NCI-H1048 (cell line): ENCODE results near the gene PDIA5.

Experiments used
- DNase-seq: peaks from one replicate; lab custom pipeline; 2025; lab: John Stamatoyannopoulos, UW

The PDIA5 gene

DNA sequence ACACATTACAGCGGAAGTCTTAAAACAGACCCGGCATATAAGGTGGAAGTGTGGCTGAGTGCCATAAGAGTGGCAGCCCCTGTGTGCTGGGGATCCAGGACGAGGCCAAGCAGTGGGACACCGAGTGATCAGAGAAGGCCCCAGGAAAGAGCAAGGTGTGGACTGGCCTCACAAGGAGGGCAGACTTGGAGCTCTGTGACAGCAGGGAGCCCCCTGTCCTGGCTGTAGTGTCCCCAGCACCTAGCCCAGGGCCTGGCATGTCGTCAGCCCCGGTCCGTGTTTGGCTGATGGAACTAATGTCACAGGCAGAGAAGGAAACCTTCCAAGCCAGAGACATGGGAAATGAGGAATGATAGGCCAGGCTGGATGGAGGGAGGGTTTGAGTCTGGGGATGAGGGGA lies 4.8 kb downstream of the PDIA5 start:
- DNase-seq, result no peak

DNA sequence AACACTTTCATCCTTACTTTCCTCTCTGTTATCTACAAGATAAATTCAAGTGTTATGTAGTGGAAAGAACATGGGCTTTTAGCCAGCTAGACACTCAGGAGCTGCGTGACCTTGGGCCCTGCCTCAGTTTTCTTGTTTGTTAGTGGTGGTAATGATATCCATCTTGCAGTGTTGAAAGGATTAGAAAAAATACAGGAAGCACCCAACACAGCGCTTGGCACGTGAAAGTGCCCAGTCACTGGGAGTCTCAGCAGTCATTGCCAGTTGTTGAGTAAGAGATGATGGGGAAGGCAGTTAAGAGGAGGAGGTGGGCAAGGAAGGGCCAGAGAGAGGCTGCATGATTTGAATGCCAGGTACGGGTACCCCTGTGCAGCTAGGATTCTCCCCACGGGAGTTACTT lies 5.3 kb downstream of the PDIA5 start:
- no peak for DNase-seq

DNA sequence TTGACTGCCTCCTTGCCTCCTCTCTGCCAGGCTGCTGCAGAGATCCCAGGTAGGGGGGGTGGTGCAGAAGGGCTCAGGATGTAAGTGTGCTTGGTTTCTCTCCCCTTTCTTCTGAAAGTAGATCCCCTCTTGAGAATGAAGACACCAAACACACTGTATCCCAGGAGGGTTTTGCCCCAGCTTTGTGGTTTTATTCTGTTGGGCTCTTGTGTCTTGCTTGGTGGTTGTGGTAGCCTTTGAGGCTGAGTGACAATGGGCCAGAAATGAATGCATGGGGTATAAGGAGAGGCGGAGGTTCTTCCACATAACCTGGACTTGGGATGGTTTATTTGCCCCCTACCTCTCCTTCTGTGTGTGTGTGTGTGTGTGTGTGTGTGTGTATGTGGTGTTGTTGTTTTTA lies 5.7 kb downstream of the PDIA5 start:
- DNase-seq, result no peak

DNA sequence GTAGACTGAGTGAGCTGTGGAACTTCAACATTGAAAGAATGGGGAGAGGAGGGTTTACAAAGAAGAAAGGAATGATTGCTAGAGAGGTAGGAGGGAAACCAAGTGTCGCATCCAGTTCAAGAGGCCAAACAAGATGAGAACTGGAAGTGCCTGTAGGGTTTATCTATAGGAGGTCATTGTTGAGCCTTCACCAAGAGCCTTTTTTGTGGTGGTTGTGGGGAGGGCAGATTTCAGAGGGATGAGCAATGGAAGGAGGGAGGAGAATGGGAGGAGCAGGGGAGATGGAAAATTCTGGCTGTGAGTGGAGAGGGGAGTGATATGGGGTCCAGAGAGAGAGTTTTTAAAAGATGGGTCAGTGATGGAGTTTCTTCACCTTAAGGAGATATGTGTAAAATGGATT lies 8.5 kb downstream of the PDIA5 start:
- no peak for DNase-seq

DNA sequence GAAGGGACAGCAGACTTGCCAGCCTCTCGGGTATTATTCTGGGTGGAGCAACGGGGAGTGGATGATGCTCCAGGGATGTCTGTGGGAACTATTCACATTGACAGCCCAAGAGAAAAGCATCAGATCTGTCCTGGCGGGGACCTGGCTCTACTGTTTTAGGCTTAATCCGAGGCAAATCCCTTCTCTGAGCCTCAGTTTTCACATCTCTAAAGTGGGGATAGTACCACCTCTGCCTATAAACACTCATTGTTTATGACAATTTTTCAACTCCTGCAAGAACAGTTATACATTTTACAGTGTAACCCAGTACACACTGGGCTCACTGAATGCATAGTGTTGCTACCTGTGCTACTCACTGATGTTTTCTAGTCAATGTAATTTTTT lies 9.3 kb downstream of the PDIA5 start:
- no peak for DNase-seq

DNA sequence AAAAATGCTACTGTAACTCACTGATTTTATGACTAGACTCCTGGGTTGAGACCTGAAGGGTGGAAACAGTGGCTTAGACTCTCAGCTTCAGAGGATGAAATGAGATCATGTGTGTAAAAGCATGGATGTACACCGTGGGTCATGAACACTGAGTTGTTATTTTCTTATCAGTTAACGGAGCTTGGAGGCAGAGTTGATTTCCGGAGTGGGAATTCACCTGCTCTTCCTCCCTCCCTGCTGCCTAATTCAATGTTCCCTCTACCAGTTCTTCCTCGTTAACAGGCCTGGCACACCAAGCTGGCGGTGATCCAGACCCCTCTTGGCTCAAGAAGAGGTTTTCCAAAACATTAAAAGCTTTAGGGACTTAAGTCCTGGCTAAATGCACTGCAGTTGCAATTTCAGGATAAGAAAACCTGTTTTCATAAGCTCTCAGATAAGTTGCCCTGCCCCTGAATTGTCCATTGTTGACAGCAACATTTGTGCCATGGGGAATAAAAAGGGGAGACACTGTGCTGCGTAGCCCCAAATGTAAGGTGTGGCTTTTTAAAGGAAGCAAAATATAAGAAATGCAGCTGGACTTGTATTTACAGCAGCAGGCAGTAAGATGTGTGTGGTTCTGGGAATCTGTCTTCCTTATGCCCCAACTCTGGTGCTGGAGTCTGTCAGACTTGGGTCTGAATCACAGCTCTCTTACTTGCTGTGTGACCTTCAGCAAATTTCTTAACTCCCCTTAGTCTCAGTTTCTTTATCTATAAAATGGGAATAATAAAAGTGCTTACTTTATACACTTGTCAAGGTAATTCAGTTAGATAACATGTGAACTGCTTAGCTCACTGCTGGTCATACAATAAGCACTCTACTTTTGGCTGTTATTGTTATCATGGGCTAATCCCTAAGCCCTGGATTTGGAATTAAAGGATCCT lies 9.9 kb downstream of the PDIA5 start:
- peak; percentile 28 for DNase-seq

DNA sequence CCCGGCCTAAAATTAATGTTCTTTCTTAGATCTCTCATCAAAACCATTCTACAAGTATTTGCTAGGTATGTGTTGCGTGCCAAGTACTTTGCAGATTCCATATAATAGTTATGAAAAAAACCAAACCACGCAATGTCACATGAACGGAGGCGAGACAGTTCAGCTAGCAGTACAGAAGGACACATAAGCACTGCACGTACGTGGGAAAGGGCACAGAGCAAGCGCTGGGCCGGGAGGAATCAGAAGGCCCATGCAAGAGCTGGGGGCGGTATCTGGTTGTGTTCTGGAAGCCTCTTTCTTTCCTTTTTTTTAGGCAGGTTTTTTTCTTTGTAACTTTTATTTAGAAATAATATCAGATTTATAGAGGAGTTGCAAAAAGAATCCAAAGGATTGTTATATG lies 11.3 kb downstream of the PDIA5 start:
- no peak for DNase-seq

DNA sequence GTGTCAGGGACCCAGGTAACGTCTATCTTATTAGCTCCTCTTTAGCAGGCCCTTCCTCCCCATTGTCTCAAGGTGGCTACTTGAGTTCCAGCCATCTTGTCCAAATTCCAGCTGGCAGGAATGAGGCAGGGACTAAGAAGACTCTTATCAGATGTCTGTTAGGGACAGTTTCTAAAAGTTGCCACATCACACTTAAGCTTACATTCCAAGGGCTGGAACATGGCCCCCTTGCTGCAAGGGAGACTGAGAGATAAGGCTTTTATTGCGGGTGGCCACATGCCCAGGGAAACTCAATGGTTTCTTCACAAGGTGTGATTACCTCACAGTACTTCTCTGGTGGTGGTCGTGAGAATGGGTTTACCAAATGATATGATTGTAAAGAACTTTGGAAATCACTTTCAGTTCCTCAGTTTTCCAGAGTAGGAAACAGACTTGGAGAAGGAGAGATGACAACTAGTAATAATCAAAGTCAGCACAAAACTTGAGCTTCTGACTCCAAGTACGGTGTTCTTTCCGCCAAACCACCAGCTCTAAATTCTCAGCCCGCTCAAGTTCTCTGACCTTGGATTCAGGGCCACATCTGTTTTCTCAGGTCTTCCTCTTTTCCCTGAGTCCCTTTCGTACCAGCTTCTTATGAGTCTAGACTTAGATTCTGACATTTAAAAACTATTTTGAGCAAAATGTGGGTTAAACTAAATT lies 14.2 kb downstream of the PDIA5 start:
- DNase-seq, result no peak

DNA sequence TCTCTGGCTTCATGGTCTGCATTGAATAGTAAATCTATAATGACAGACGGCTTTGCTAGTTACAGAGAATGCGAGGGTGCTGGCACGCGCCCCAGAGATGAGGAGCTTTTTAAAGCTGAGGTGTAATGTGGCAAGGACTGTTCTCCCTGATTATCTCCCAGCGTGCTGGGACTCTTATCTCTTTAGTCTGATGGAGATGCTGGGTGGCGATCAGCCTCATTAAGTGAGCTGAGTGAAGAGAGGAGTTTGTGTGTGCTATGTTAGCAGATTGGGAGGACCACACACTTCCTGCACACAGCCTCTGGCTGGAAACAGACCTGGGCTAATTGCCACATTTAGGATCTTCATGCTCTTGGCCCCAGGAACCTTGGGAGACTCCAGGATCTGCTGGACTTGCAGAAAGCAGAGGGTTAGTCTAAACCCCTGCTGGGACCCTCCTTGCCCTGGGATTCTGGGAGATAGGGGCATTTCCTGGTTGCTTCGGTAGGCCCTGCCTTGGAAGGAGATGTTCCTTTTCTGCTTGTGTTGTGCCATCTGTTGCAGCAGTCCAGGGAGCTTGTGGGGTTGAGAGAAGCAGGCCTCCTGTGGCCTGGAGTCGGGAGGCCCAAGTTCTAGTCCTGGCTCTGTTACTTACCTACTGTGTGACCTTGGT lies 15.0 kb downstream of the PDIA5 start:
- no peak for DNase-seq

DNA sequence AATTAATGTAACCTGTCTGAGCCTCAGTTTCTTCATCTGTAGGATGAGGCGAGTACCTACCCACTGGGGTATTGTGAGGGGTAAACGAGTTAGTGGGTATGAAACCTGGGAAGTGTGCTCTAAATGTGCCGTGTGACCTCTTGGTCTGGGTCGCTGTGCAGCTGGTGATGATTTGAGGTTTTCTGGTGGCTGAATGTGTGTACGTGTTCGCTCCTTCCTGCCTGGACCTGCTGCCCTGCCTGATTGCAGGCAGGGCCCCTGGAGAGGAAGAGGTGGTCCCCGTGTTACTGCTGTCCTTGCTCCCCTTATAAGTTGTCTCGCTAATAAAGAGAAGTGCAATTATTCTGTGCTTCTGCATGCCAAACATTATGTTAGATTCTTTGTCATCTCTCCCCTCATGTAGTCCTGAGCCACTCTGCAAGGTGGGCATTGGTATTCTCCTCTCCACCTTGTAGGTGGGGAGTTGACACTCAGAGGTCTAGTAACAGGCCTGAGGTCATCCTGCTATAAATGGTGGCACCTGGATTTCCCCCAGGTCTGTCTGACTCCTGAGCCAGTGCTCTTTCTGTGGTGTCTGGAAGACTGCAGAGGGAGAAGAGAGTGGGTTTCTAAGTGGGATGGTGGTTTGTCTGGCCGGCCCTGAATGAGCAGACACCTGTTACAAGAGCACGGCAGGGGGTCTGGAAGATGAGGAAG lies 15.7 kb downstream of the PDIA5 start:
- no peak for DNase-seq

DNA sequence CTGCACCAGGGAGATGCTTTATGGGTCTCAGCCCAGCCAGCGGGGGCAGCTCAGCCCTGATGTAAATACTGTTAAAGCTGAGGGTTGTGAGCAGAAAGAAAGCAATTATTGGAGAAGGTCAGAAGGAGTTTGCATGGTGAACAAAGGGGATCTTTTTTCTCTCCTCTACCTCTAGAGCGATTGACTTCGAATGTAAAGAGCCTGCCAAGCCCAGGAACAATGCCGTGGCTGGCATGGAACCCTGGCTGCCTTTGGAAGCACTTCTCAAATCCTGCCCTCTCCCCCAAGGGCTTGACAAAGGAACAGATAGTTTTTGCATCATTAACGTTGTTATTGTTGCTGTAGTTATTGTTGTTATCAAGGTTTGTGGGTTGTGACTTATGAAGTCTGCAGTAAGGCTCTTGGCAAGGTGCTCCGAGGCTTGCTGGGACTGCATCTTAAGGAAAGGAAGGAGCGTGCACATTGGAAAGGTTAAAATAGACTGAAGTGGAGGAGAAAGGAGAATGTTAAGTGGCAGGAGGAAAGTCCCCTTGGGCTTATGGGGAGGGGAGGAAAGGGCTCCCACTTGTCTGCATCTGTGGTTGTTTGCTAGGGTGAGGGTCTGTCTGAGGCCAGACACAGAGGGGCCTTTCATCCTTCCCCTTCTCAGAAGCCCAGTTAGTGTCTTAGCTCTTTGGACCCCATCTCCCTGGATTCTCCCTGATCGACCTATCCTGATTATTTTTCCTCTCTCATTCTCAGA lies 16.7 kb downstream of the PDIA5 start:
- no peak for DNase-seq

DNA sequence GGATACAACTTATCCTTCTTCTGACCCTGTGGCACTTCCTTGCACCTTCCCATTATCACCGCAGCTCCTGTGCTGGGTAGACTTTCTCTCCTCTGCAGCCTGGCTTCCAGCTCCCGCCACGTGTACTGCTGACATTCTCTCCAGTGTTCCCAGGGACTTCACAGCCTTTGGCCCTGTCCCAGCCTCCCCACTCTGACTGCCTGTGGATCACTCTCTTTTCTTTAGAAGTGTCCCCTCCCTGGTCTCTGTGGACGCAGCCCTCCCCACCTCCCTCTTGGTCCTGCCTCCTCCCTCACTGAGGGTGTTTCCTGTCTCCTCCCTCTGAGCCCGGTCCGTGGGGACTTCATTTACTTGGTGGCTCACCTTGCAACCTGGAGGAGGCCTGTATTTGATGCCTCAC lies 17.4 kb downstream of the PDIA5 start:
- no peak for DNase-seq

DNA sequence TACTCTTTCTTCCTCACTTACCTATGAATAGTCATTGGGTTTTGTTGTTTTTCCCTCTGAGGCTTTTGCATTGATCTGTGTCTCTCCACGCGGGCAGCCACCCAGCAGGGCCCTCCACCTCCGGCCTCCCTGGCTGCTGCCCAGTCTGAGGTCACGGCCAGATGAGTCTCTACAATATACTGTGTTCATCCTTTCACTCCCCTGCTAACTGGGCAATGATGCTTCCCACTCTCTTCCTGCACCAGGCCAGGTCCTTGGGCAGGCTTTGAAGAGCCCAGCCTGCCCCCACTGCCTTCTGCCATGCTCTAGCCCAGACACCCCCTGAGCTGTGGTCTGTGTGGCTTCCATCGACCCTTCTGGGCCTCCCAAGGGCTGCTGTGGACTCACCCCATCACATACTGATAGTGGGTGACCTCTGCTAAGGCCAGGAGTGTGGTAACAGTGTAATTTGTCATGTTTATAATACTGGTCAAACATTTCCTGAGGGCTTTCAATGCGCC lies 18.0 kb downstream of the PDIA5 start:
- no peak for DNase-seq

DNA sequence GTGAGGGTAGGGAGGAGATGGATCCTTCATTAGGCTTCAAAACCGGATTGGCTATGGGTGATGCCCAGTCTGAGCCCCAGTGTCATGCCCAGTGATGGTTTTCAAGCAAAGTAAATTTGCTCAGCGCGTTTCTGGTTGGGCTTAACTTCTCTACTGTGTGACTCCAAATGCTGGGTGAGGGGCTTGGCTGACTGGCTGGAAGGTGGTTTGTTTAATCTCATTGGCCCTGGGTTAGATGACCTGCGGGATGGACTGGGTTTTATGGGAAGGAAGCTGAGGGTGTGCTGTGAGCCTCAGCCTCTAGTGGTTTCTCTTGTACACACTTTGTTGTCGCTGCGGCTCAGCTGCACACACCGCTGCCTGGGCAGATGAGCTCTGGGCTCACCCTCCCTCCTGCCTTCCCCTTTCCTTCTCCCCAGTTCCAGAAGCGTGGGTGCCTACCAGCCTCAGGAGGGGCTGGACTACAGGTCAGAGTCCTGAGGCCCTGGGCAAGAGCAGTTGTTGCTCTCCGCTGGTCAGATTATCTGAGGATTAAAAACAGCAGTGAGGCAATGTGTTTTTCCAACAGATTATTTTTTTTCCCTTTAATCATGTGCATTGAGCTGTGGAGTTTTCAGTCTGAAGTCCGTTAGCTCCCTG lies 18.6 kb downstream of the PDIA5 start:
- no peak for DNase-seq

DNA sequence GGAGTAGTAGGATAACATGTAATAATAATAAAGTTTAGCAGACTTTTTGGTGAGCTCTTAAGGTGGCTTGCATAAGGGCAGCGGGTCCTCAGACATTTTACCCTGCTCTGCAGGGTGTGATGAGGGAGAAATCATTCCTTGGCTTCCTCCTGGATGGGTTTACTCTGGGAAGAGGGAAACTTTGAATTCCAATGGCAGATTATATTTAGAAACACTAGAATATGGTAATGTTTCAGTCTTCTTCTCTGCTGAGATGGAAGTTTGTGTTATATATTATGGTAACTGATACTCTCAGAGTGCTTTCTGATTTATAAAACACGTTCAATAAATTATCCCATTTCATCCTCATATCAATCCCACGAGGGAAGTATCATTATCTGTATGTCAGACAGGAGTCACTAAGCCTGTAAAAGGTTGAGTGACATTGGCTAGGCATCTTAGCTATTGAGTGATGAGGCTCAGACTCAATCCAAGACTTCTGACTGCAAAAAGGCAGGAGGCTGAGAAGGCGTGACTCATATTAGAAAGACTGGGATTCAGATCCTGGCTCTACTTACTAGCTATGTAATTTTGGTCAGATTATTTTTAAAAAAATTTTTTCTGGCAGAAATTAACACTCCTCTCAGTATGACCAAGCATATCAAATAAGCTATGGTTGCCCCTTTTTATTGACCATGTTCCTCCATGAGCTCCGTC lies 19.3 kb downstream of the PDIA5 start:
- no peak for DNase-seq

DNA sequence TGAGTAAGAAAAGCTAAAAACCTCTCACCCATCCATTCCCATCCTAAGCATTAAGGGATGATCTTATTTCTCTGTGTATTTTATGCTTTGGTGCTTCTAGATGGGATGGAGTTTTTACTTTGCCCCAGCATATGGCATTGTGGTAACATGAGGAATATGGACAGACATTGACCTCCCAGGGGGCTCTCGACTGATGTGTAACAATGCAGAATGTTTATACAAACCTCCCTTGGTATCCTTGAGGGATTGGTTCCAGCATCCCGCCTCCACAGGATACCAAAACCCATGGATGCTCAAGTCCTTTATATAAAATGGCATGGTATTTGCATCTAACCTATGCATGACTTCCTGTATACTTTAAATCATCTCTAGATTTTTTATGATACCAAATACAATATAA lies 21.6 kb downstream of the PDIA5 start:
- no peak for DNase-seq

DNA sequence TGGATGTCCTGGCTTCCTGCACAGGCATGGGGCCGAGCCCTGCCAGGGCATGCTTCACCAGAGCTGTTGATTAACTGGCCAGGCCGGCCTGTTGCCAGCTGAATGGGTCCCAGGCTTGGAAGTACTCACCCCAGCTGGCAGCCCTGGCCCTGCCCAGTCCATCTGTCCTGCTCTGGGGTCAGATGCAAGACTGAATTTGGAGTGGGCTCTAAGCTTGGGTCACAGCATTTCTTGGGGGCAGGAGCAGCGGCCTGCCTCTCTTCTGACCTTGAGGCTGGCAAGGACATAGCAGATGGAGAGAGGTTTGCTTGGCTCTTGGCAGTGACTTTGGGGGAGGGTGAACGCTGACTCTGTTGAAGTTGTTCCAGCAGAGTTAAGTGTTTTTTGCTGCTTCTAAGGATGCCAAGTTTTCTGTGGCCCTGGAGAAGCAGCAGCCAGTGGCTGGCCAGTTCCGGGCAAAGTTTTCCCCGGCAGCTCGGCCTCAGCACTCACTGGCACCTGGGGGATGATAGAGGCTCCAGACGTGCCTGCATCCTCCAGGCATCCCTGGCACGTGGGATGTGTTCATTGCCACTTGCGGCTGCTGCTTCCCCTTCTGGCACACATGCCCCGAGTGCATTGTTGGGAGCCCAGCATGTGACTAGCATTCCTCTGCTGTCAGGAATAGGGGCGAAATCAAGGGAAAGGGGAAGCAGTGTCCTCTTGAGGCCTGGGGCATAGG lies 22.9 kb downstream of the PDIA5 start:
- no peak for DNase-seq

DNA sequence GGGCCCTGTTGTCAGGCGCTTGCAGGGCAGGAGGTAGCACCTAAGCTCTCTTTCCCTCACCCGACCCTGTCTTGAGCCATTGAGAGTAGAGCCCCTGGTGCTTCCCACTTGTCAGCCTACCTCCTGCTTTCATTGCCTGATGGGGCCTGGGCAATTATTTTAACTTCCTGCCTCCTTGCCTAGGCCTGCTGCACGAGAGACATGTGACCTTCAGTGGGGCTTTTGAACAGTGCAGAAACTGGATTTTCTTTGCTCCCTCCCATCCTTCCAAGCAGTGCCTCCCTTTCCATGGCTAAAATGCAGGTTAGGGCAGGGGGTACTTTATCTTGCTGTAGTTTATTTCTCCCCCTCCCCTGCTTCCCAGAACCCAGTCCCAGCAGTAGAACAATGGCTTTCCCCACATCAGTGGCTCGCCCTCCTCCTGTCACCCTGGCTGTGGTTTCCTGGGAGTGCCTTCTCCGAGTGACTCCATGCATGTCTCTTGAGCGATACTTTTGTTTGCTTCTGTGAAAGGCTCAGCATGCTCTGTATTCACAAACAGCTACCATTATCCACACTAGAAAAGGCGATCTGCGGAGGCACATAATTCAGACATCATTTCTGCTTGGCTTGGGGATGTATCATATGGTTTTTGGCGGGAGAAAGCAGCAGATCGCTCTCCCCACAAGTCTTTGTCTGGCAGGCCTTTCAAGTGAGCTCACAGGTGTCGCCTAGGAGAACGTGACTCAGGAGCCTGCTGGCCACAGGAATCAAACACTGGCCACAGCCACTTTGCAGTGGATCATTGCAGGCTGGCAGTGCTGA lies 24.1 kb downstream of the PDIA5 start:
- no peak for DNase-seq

DNA sequence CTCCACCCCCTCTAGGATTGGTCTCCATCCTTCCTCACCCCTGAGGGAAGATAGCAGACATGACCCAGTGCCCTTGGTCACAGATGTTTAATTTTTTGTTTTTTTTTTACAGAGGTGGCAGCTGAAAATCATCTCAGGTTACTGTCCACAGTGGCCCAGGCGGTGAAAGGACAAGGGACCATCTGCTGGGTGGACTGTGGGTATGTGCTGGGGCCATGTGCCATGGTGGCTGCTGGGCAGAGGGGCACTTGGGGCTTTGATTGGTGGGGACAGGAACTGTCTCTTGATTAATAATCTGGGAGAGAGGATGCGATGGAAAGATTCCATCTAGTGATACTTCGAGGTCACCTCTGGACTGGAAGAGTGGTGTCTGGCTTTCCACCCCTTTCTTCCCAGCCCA lies 25.4 kb downstream of the PDIA5 start:
- DNase-seq, result no peak
